Neural cell (in vitro differentiated cells): ENCODE measurements around the gene AMDHD2. TPM values are rescaled to one million over a fixed set of nuclear protein-coding genes. Genes with fewer than 3 reads are reported as not detected.

ENCODE experiments used
- H2AFZ ChIP-seq: fragments of 200-600, 300-800 bp; sonication (generic), shearing (Covaris generic); 2 replicates; pipeline ENCODE4 v1.6.0; 2014; ENCODE audit warnings: low read depth, mild to moderate bottlenecking, antibody characterized with exemption, low read length, moderate library complexity
- H3F3A ChIP-seq: fragments of 200-600 bp; shearing (Covaris generic); 2 replicates; pipeline ENCODE4 v1.6.1; 2016; ENCODE audit warnings: mild to moderate bottlenecking, moderate library complexity, mixed read lengths, antibody characterized with exemption, low read length; ENCODE audit not compliant: insufficient read depth, poor library complexity, severe bottlenecking
- H3K27ac ChIP-seq: fragments of 200-600, 300-800 bp; sonication (generic), shearing (Covaris generic); 2 replicates; pipeline ENCODE4 v1.5.1; 2014; ENCODE audit warnings: mild to moderate bottlenecking, low read length, moderate library complexity
- H3K27me3 ChIP-seq: fragments of 300-800, 200-600 bp; sonication (generic), shearing (Covaris generic); 2 replicates; pipeline ENCODE4 v1.6.0; 2014; ENCODE audit warnings: mild to moderate bottlenecking, low read depth, low read length, moderate library complexity; ENCODE audit not compliant: insufficient read depth
- H3K36me3 ChIP-seq: fragments of 300-800, 200-600 bp; sonication (generic), shearing (Covaris generic); 2 replicates; pipeline ENCODE4 v1.5.1; 2014; ENCODE audit warnings: mild to moderate bottlenecking, antibody characterized with exemption, low read length, moderate library complexity; ENCODE audit not compliant: insufficient read depth
- H3K4me2 ChIP-seq: fragments of 300-800, 200-600 bp; sonication (generic), shearing (Covaris generic); 2 replicates; pipeline ENCODE4 v1.6.0; 2014; ENCODE audit warnings: mild to moderate bottlenecking, low read length
- H3K4me3 ChIP-seq: fragments of 300-800, 200-600 bp; sonication (generic), shearing (Covaris generic); 2 replicates; pipeline ENCODE4 v1.5.1; 2014; ENCODE audit warnings: mild to moderate bottlenecking, low read length, moderate library complexity
- H3K79me2 ChIP-seq: fragments of 200-600 bp; shearing (Covaris generic); replicated peaks from 2 replicates; pipeline ENCODE4 v1.6.0; 2014; ENCODE audit warnings: mild to moderate bottlenecking, low read length, moderate library complexity; ENCODE audit not compliant: insufficient read depth
- H3K9ac ChIP-seq: fragments of 300-800, 200-600 bp; sonication (generic), shearing (Covaris generic); 2 replicates; pipeline ENCODE4 v1.6.1; 2016; ENCODE audit warnings: mild to moderate bottlenecking, low read length, mixed read lengths
- H3K9me2 ChIP-seq: fragments of 200-600 bp; shearing (Covaris generic); 2 replicates; pipeline ENCODE4 v1.6.1; 2016; ENCODE audit warnings: mild to moderate bottlenecking, low read length, mixed read lengths; ENCODE audit not compliant: insufficient read depth
- H3K9me3 ChIP-seq: fragments of 200-600, 300-800 bp; sonication (generic), shearing (Covaris generic); 2 replicates; pipeline ENCODE4 v1.6.1; 2016; ENCODE audit warnings: mild to moderate bottlenecking, mixed run types, low read length, moderate library complexity, mixed read lengths
- H4K20me1 ChIP-seq: fragments of 200-600 bp; shearing (Covaris generic); 2 replicates; pipeline ENCODE4 v1.6.1; 2016; ENCODE audit warnings: mild to moderate bottlenecking, mixed run types; ENCODE audit not compliant: insufficient read depth
- CTCF ChIP-seq: fragments of 450-650 bp; IDR thresholded peaks from 2 replicates; pipeline ENCODE4 v1.5.1; 2014; ENCODE audit warnings: antibody characterized with exemption, mild to moderate bottlenecking, moderate library complexity; ENCODE audit not compliant: poor library complexity, severe bottlenecking
- EP300 ChIP-seq: fragments of 450-650 bp; conservative IDR thresholded peaks from 2 replicates; pipeline ENCODE4 v1.6.1; 2014; ENCODE audit warnings: antibody characterized with exemption, mild to moderate bottlenecking, moderate library complexity; ENCODE audit not compliant: poor library complexity, severe bottlenecking
- EZH2 ChIP-seq: fragments of 200-600, 300-800 bp; shearing (Covaris generic), sonication (generic); IDR thresholded peaks from 2 replicates; pipeline ENCODE4 v1.6.1; 2014; ENCODE audit warnings: antibody characterized with exemption, low read length, borderline replicate concordance, mild to moderate bottlenecking; ENCODE audit not compliant: insufficient read depth, poor library complexity, severe bottlenecking
- MXI1 ChIP-seq: fragments of 450-650 bp; conservative IDR thresholded peaks from 2 replicates; pipeline ENCODE4 v1.6.1; 2014; ENCODE audit warnings: antibody characterized with exemption, mild to moderate bottlenecking; ENCODE audit not compliant: poor library complexity, severe bottlenecking
- RAD21 ChIP-seq: fragments of 450-650 bp; conservative IDR thresholded peaks from 2 replicates; pipeline ENCODE4 v1.6.1; 2014; ENCODE audit warnings: antibody characterized with exemption, mild to moderate bottlenecking, moderate library complexity
- REST ChIP-seq: IDR thresholded peaks from 2 replicates; pipeline ENCODE4 v1.6.1; 2012; ENCODE audit warnings: borderline replicate concordance
- SMC3 ChIP-seq: fragments of 450-650 bp; conservative IDR thresholded peaks from 2 replicates; pipeline ENCODE4 v1.6.1; 2014; ENCODE audit warnings: antibody characterized with exemption, mild to moderate bottlenecking, moderate library complexity; ENCODE audit not compliant: poor library complexity
- TAF1 ChIP-seq: IDR thresholded peaks from 2 replicates; pipeline ENCODE4 v1.6.1; 2012; ENCODE audit warnings: low read depth
- polyA plus RNA-seq: library from polyadenylated mRNA; depleted of rRNA; stranded (reverse); fragments of >200 nt; gene quantifications from 2 replicates; pipeline ENCODE4 v1.2.3, GENCODE V29; 2014

Gene AMDHD2
- polyA plus RNA-seq, 1 donor from 2014 or later = 50.0 TPM

GRCh38 chr16:2483939-2484897 is 36.0 kb upstream of the AMDHD2 start:
- H3K79me2 ChIP-seq = no peaks in the 10 kb centered on the region
- no peaks in the 10 kb centered on the region for H3K27me3 ChIP-seq
- no peak overlapping the region for H3K4me3 ChIP-seq
- H3K36me3 ChIP-seq = no peaks in the 10 kb centered on the region
- no peaks in the 10 kb centered on the region for H3K9me2 ChIP-seq
- no peak overlapping the region for H3K27ac ChIP-seq
- TF ChIP-seq RAD21 (no peak), REST (no peak), EP300 (no peak), MXI1 (no peak), SMC3 (no peak), EZH2 (no peak), TAF1 (no peak), CTCF (no peak)
- no peaks in the 10 kb centered on the region for H4K20me1 ChIP-seq
- H3K9ac ChIP-seq = no peak overlapping the region
- no peak overlapping the region for H3K4me2 ChIP-seq
- H3K9me3 ChIP-seq = no peaks in the 10 kb centered on the region
- H3F3A ChIP-seq = no peaks in the 10 kb centered on the region
- no peak overlapping the region for H2AFZ ChIP-seq

GRCh38 chr16:2484898-2485508 is 35.2 kb upstream of the AMDHD2 start:
- no peaks in the 10 kb centered on the region for H3F3A ChIP-seq
- no peaks in the 10 kb centered on the region for H3K9me3 ChIP-seq
- no peak overlapping the region for H3K27ac ChIP-seq
- TF ChIP-seq EP300 (no peak), EZH2 (no peak)
- no peaks in the 10 kb centered on the region for H3K79me2 ChIP-seq
- H3K27me3 ChIP-seq = no peaks in the 10 kb centered on the region
- no peaks in the 10 kb centered on the region for H3K36me3 ChIP-seq
- H3K9me2 ChIP-seq = no peaks in the 10 kb centered on the region
- no peak overlapping the region for H3K9ac ChIP-seq
- no peak overlapping the region for H3K4me2 ChIP-seq
- H2AFZ ChIP-seq = no peak overlapping the region
- H3K4me3 ChIP-seq = no peak overlapping the region
- no peaks in the 10 kb centered on the region for H4K20me1 ChIP-seq
